OCI-LY7 (cell line): ENCODE results near the gene CDK15. TPM values are rescaled to one million over a fixed set of nuclear protein-coding genes. Genes with fewer than 3 reads are reported as not detected.

ENCODE experiments used
- BruUV-seq: library from RNA; stranded (reverse); fragments of 400-500 nt; replicated peaks from 2 replicates; lab custom pipeline; 2021; lab: Mats Ljungman, UMichigan
- CTCF ChIA-PET: fragments of 300-600 bp; sonication (Branson Sonifier 250); formaldehyde crosslinking; loops from one replicate; lab custom pipeline; 2022; ENCODE audit warnings: antibody characterized with exemption; ENCODE audit not compliant: unreplicated experiment; lab: Charles Lee
- POLR2A ChIA-PET: fragments of 300-600 bp; sonication (Branson Sonifier 250); formaldehyde crosslinking; loops from one replicate; lab custom pipeline; 2022; ENCODE audit warnings: antibody characterized with exemption; lab: Charles Lee
- DNase-seq: peaks from one replicate; pipeline ENCODE4 v3.0.0-alpha.2; 2015; ENCODE audit warnings: low spot score
- H2AFZ ChIP-seq: fragments of 200-600 bp; sonication (generic), shearing (Covaris generic); 2 replicates; pipeline ENCODE4 v1.6.1; 2014; ENCODE audit warnings: mild to moderate bottlenecking, antibody characterized with exemption, low read length, moderate library complexity
- H3K27ac ChIP-seq: fragments of 200-600 bp; sonication (generic); 2 replicates; pipeline ENCODE4 v1.5.1; 2014; ENCODE audit warnings: mixed run types, low read depth, mild to moderate bottlenecking, moderate library complexity, low read length, inconsistent platforms; ENCODE audit not compliant: poor library complexity, severe bottlenecking
- H3K36me3 ChIP-seq: fragments of 200-600 bp; sonication (generic); 2 replicates; pipeline ENCODE4 v1.6.1; 2014; ENCODE audit warnings: mild to moderate bottlenecking, antibody characterized with exemption, low read length, moderate library complexity, mixed read lengths; ENCODE audit not compliant: insufficient read depth
- H3K4me1 ChIP-seq: fragments of 200-600 bp; sonication (generic); 2 replicates; pipeline ENCODE4 v1.5.1; 2014; ENCODE audit warnings: mild to moderate bottlenecking, low read length; ENCODE audit not compliant: insufficient read depth, poor library complexity, severe bottlenecking
- H3K4me2 ChIP-seq: fragments of 200-600 bp; sonication (generic); 2 replicates; pipeline ENCODE4 v1.6.1; 2014; ENCODE audit warnings: mild to moderate bottlenecking, low read length
- H3K4me3 ChIP-seq: fragments of 200-600 bp; sonication (generic); 2 replicates; pipeline ENCODE4 v1.5.1; 2014; ENCODE audit warnings: mild to moderate bottlenecking, low read depth, low read length; ENCODE audit not compliant: poor library complexity, severe bottlenecking
- H3K79me2 ChIP-seq: fragments of 200-600 bp; sonication (generic); 2 replicates; pipeline ENCODE4 v1.6.1; 2016; ENCODE audit warnings: low read depth, mild to moderate bottlenecking, low read length, moderate library complexity, mixed read lengths; ENCODE audit not compliant: insufficient read depth
- H3K9me2 ChIP-seq: fragments of 200-600 bp; sonication (generic); 2 replicates; pipeline ENCODE4 v1.6.1; 2016; ENCODE audit warnings: mild to moderate bottlenecking, low read length, mixed read lengths; ENCODE audit not compliant: insufficient read depth
- H3K9me3 ChIP-seq: fragments of 200-600 bp; sonication (generic); 2 replicates; pipeline ENCODE4 v1.6.1; 2014; ENCODE audit warnings: mild to moderate bottlenecking, mixed run types, low read length, mixed read lengths
- H4K20me1 ChIP-seq: fragments of 200-600 bp; sonication (generic); 2 replicates; pipeline ENCODE4 v1.6.1; 2014; ENCODE audit warnings: mild to moderate bottlenecking, antibody characterized with exemption, low read length, moderate library complexity, mixed read lengths; ENCODE audit not compliant: insufficient read depth
- CTCF ChIP-seq: fragments of 200-600 bp; sonication (generic); conservative IDR thresholded peaks from 2 replicates; pipeline ENCODE4 v1.5.1; 2014; ENCODE audit warnings: mild to moderate bottlenecking, antibody characterized with exemption, low read length, moderate library complexity, mixed read lengths
- EZH2phosphoT487 ChIP-seq: fragments of 200-600 bp; sonication (generic); IDR thresholded peaks from 2 replicates; pipeline ENCODE4 v1.6.1; 2018; ENCODE audit warnings: low read depth, borderline replicate concordance, mild to moderate bottlenecking, mixed run types, antibody characterized with exemption, low read length, moderate library complexity, mixed read lengths
- intact Hi-C: fragments of 100-400 bp; cut with micrococcal nuclease; formaldehyde crosslinking; loops from one replicate; pipeline ENCODE4 v1.10.0; 2022; ENCODE audit not compliant: unreplicated experiment
- total RNA-seq, 2 experiments: library from RNA; depleted of rRNA in 1 of 2; stranded (reverse); fragments of >200 nt in 1 of 2; shearing (Covaris generic) in 1 of 2; gene quantifications; 2 replicates each; pipeline ENCODE4 v1.2.3, GENCODE V29; 2014 to 2022

The CDK15 gene
- total RNA-seq, 2 experiments from 2014 or later, result not detected

GRCh38 chr2:201866643-201867473, 60.5 kb downstream of the CDK15 start:
- H3K4me1 ChIP-seq, result no peaks in the 10 kb centered on the region
- BruUV-seq, result no TSS peak
- no peaks in the 10 kb centered on the region for H3K9me3 ChIP-seq
- no peaks in the 10 kb centered on the region for H3K79me2 ChIP-seq
- no peak overlapping the region for H3K4me2 ChIP-seq
- no peak overlapping the region for H3K27ac ChIP-seq
- POLR2A ChIA-PET, result interaction anchor here (0.5 to 1.6 kb wide), 3 partner anchors 11 to 305 kb away, joined by 3 to 5 read pairs (median 5); no protein-coding TSS in a partner anchor
- H3K36me3 ChIP-seq, result no peaks in the 10 kb centered on the region
- intact Hi-C loops, result no loop called here
- TF ChIP-seq EZH2phosphoT487 (no peak), CTCF (no peak)
- no peak for DNase-seq
- no peak overlapping the region for H3K4me3 ChIP-seq
- H2AFZ ChIP-seq, result no peak overlapping the region
- no peaks in the 10 kb centered on the region for H4K20me1 ChIP-seq
- CTCF ChIA-PET, result interaction anchor here (0.9 kb wide), 1 partner anchor 63 kb away, joined by 3 read pairs; no protein-coding TSS in a partner anchor
- no peaks in the 10 kb centered on the region for H3K9me2 ChIP-seq

- Histone ChIP-seq H3K4me1 (no peaks in the 10 kb centered on the region), H3K27ac (no peak overlapping the region), H3K4me2 (no peak overlapping the region), H2AFZ (no peak overlapping the region), H3K9me2 (no peaks in the 10 kb centered on the region), H4K20me1 (no peaks in the 10 kb centered on the region), H3K36me3 (no peaks in the 10 kb centered on the region), H3K4me3 (no peak overlapping the region), H3K79me2 (no peaks in the 10 kb centered on the region), H3K9me3 (no peaks in the 10 kb centered on the region)
- DNase-seq, result no peak
- ChIA-PET CTCF (no interaction called here), POLR2A (interaction anchor here (0.5 to 1.1 kb wide), 2 partner anchors 17 to 226 kb away, joined by 4 to 5 read pairs; no protein-coding TSS in a partner anchor)
- intact Hi-C loops, result no loop called here
- TF ChIP-seq EZH2phosphoT487 (no peak), CTCF (no peak)
- BruUV-seq, result no TSS peak
Observed at GRCh38 chr2:201871471-201871870, 65.1 kb downstream of the CDK15 start.

- CTCF ChIA-PET, result no interaction called here
- H3K4me3 ChIP-seq, result no peak overlapping the region
- H2AFZ ChIP-seq, result no peak overlapping the region
- no peaks in the 10 kb centered on the region for H3K9me2 ChIP-seq
- H3K79me2 ChIP-seq, result no peaks in the 10 kb centered on the region
- BruUV-seq, result no TSS peak
- no peak overlapping the region for H3K27ac ChIP-seq
- H3K4me1 ChIP-seq, result no peaks in the 10 kb centered on the region
- no peak for TF ChIP-seq CTCF
- no peak for TF ChIP-seq EZH2phosphoT487
- no peaks in the 10 kb centered on the region for H3K9me3 ChIP-seq
- intact Hi-C loops, result no loop called here
- no peak overlapping the region for H3K4me2 ChIP-seq
- no peak for DNase-seq
- POLR2A ChIA-PET, result interaction anchor here (0.5 to 0.6 kb wide), 4 partner anchors 105 to 864 kb away, joined by 3 to 7 read pairs (median 4); no protein-coding TSS in a partner anchor
- no peaks in the 10 kb centered on the region for H4K20me1 ChIP-seq
- H3K36me3 ChIP-seq, result no peaks in the 10 kb centered on the region
Observed at GRCh38 chr2:201872591-201872990, 66.3 kb downstream of the CDK15 start.
